Muscle of leg (tissue), 11 donors: ENCODE results near the gene DOCK1. TPM values are rescaled to one million over a fixed set of nuclear protein-coding genes. Genes with fewer than 3 reads are reported as not detected.

ENCODE experiments used
- DNase-seq: peaks from one replicate; pipeline ENCODE4 v3.0.0; 2013
- H3K27ac ChIP-seq: one replicate; pipeline ENCODE4 v1.5.1; 2013; ENCODE audit warnings: mild to moderate bottlenecking, low read length, control low read depth
- H3K27me3 ChIP-seq: one replicate; pipeline ENCODE4 v1.6.1; 2013; ENCODE audit warnings: low read length; ENCODE audit not compliant: control insufficient read depth, insufficient read depth
- H3K36me3 ChIP-seq: one replicate; pipeline ENCODE4 v1.6.1; 2013; ENCODE audit warnings: low read length; ENCODE audit not compliant: control insufficient read depth, insufficient read depth
- H3K4me1 ChIP-seq: one replicate; pipeline ENCODE4 v1.6.1; 2013; ENCODE audit warnings: low read length; ENCODE audit not compliant: control insufficient read depth, insufficient read depth
- H3K4me3 ChIP-seq: one replicate; pipeline ENCODE4 v1.5.1; 2013; ENCODE audit warnings: low read length, control low read depth
- H3K9me3 ChIP-seq: replicated peaks from 2 replicates; pipeline ENCODE4 v1.6.1; 2013; ENCODE audit warnings: low read depth, low read length; ENCODE audit not compliant: control insufficient read depth
- WGBS: methylation state at CpG from one replicate; pipeline ENCODE4 v1.1.5; 2013; ENCODE audit warnings: missing lambda C conversion rate; ENCODE audit not compliant: insufficient coverage; 5-methylcytosine and 5-hydroxymethylcytosine counted together
- polyA plus RNA-seq, 8 donors: library from polyadenylated mRNA; unstranded; fragments of 120-200 nt; gene quantifications; one replicate each; pipeline versions ENCODE4 v1.2.1 to v1.2.3, GENCODE V29; 2013; ENCODE audit warnings: inconsistent platforms in 1 of 8, low replicate concordance in 1 of 8; ENCODE audit not compliant: insufficient read length in 8 of 8, insufficient read depth in 1 of 8
- total RNA-seq: library from RNA; stranded (reverse); fragments of 120-200 nt; gene quantifications from one replicate; pipeline ENCODE4 v1.2.4, GENCODE V29; 2013

The DOCK1 gene
- total and polyA plus RNA-seq, 9 donors = 27.3 to 52.9 (median 37.1) TPM

DNA sequence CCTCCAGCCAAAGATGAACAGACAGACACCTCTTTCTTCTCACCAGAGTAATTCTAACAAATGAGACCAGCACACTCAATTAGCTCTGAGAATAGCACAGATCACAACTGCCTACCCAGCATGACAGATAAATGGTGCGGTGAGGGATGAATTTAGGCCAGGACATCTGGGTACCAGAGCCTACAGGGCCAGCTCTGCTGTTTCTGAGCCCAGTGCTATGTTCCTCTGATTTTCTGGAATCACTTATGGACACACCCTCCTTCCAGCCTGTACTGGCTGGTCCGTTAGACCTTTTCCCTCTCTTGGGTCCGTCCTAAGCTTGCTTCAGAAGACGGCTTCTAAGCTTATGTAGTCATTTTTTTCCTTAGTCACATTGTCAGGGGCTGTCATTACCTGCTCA, 217.6 kb downstream of the DOCK1 start:
- 63% methylated on average over 4 of the region's 4 CpGs for WGBS

DNA sequence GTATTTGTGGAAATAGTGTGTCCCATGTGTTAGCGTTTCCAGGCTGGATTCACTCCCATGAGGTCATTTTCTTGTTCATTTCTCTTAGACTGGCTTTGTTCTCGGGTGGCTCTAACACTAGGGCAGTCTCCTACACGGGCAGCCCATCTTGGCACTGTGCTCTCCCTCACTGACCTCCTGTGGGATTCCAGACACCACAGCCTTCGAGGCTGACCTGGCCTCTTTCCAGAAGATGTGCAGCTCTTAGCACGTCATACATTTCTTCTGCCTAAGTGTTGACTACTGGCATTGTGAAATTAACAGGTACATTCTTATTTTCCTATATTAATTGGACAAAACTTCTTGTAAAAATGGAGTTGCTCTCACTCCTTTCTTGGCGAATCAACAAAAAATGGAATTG, 218.4 kb downstream of the DOCK1 start:
- no peak for DNase-seq
- WGBS = 67% methylated on average over 2 of the region's 6 CpGs
- Histone ChIP-seq H3K4me3 (no peak overlapping the region), H3K9me3 (no peaks in the 10 kb centered on the region), H3K36me3 (peaks cover 15% of the 10 kb centered on the region), H3K27me3 (no peaks in the 10 kb centered on the region), H3K27ac (no peak overlapping the region), H3K4me1 (no peaks in the 10 kb centered on the region)

More for the DNA sequence above, 217.6 kb downstream of the DOCK1 start:
- DNase-seq = no peak
- Histone ChIP-seq H3K4me3 (no peak overlapping the region), H3K36me3 (peaks cover 15% of the 10 kb centered on the region), H3K4me1 (no peaks in the 10 kb centered on the region), H3K9me3 (no peaks in the 10 kb centered on the region), H3K27me3 (no peaks in the 10 kb centered on the region), H3K27ac (no peak overlapping the region)

DNA sequence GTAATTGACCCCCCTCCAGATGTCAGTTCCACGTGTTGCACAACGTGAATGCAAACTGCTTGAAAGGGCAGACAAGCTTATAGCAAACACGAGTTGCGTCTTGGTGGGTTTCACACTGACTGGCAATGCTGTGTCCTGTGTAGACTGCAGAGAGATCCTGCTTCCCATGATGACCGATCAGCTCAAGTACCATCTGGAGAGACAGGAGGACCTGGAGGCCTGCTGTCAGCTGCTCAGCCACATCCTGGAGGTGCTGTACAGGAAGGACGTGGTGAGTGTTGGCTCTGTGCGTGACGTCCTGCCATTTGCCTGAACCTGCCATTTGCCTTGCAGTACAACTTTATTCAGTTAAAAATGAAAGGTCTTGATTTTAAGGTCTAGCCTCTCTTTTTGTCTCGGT, 220.1 kb downstream of the DOCK1 start:
- H3K36me3 ChIP-seq = peaks cover 27% of the 10 kb centered on the region
- WGBS = 76% methylated on average over 4 of the region's 9 CpGs
- no peaks in the 10 kb centered on the region for H3K4me1 ChIP-seq
- no peak overlapping the region for H3K4me3 ChIP-seq
- no peaks in the 10 kb centered on the region for H3K9me3 ChIP-seq
- no peaks in the 10 kb centered on the region for H3K27me3 ChIP-seq
- no peak for DNase-seq
- no peak overlapping the region for H3K27ac ChIP-seq

DNA sequence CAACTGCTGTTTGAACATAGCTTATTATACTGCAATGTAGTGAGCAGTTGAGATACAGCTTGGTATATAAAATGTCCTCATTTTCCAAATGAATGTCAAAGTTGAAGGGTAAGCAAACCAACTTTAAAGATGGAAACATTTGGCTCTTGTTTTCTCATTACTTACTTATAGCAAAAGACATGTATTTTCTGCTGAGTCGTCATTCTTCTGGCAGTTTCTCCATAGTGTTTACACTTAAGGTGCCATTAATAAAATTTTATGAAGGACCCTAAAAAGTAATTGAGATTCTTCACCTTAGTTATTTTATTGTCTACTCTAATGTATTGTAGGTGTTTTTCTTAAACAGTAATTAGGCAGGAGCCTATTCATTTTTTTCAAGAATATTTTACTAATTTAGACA, 222.6 kb downstream of the DOCK1 start:
- DNase-seq = no peak
- H3K9me3 ChIP-seq = no peaks in the 10 kb centered on the region
- no peak overlapping the region for H3K27ac ChIP-seq
- no CpG with 5 or more reads among the region's 1 CpG for WGBS
- no peak overlapping the region for H3K4me3 ChIP-seq
- no peaks in the 10 kb centered on the region for H3K4me1 ChIP-seq
- peaks cover 34% of the 10 kb centered on the region for H3K36me3 ChIP-seq
- H3K27me3 ChIP-seq = no peaks in the 10 kb centered on the region

DNA sequence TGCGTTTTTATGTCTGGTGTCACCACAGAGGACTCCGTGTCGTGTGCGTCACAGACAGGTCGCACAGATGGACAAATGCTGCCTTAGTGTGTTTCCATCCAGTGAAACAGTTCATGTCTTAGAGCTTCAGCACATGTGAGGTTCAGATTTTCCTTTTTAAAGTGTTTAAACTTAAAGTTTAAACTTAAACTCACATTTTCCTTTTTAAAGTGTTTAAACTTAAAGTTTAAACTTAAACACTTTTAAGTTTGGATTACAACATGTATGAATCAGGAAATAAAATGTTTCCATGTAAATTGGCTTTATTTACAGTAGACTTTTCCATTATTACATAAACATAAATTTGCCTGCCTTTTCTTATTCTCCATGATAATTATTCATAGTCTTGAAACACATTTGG, 223.9 kb downstream of the DOCK1 start:
- no peaks in the 10 kb centered on the region for H3K9me3 ChIP-seq
- H3K4me3 ChIP-seq = no peak overlapping the region
- DNase-seq = no peak
- no peak overlapping the region for H3K27ac ChIP-seq
- no peaks in the 10 kb centered on the region for H3K27me3 ChIP-seq
- WGBS = no CpG with 5 or more reads among the region's 5 CpGs
- peaks cover 34% of the 10 kb centered on the region for H3K36me3 ChIP-seq
- no peaks in the 10 kb centered on the region for H3K4me1 ChIP-seq

DNA sequence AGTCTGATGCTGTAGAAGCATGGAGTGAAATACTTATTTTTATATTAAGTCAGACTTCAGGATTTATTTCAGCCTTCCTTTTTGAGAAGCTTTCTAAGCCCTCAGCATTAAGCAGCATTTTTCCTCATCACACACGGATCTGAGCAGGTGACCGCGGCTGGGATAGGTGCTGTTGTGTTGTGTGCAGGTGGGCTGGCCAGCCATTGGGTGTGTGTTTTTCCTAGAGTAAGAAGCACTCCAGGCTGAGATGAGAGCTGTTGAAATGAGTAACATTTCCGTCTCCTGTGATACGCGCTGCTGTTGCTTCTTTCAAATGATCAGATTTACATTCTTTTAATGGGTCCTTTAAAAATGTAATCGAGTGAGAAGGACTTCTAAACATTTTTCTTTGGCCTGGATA, 227.2 kb downstream of the DOCK1 start:
- Histone ChIP-seq H3K27ac (no peak overlapping the region), H3K9me3 (no peaks in the 10 kb centered on the region), H3K27me3 (no peaks in the 10 kb centered on the region), H3K4me1 (no peaks in the 10 kb centered on the region), H3K36me3 (peaks cover 23% of the 10 kb centered on the region), H3K4me3 (no peak overlapping the region)
- DNase-seq = no peak
- 90% methylated on average over 2 of the region's 7 CpGs for WGBS

DNA sequence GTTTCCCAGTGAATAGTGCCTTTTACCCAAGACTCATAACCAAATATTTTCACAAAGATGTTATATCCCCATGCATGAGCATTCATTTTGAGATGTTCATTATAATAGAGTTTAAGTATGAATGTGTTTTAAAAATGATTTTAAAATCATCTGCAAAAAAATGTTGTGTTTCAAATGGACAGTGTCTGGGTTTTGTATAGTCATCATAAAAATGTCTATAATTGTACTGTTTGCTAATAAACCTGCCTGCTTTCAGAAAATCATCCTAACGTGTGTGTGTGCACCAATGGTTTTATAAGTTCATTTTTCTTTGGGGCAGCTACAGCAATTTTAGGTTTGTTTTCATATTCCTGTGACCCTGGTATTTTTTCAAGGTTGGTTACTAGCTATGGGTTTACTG, 228.0 kb downstream of the DOCK1 start:
- no peaks in the 10 kb centered on the region for H3K9me3 ChIP-seq
- no peaks in the 10 kb centered on the region for H3K4me1 ChIP-seq
- peaks cover 20% of the 10 kb centered on the region for H3K36me3 ChIP-seq
- no peak overlapping the region for H3K27ac ChIP-seq
- no peak for DNase-seq
- no peaks in the 10 kb centered on the region for H3K27me3 ChIP-seq
- no peak overlapping the region for H3K4me3 ChIP-seq
- WGBS = no CpG with 5 or more reads among the region's 1 CpG

DNA sequence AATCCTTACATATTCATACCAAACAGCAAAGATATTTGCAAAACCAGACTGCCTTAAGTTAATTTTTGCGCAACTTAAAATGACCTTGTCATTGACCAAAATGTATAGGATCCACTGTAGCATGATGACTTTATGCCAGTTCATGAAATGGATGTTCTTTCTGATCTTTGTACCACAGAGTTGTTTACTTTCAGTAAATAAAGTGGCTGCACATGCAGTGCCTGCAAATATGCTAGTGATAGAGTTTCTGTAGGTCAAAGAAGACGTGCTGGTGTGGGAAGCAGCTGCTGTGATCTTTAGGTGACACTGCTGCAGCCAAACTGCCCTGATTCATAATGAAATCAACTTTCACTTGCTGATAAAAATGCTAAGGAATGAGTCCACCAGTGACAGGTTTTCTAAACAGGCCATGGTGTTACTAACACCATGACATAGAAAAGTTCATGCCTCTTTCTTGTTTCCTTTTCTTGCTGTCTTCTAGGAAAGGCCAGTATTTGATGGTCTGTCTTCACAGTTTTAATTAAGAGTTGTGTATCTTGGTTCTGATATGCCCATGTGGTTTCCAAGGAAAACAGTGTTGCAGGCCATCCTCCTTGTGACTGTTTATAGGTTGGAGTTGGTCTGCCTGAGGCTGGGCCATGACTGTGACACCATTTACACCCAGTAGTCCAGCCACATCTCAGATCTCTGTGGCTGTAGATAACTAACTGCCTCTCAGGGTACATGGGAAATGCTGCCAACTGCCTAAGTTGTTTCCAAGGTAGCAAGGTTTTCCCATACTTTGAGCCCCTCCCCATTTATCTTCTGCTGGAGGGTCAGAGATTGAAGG, 228.7 kb downstream of the DOCK1 start:
- H3K27ac ChIP-seq = no peak overlapping the region
- H3K27me3 ChIP-seq = no peaks in the 10 kb centered on the region
- 80% methylated on average over 1 of the region's 2 CpGs for WGBS
- no peaks in the 10 kb centered on the region for H3K4me1 ChIP-seq
- H3K4me3 ChIP-seq = no peak overlapping the region
- no peak for DNase-seq
- H3K36me3 ChIP-seq = peaks cover 22% of the 10 kb centered on the region
- H3K9me3 ChIP-seq = no peaks in the 10 kb centered on the region

DNA sequence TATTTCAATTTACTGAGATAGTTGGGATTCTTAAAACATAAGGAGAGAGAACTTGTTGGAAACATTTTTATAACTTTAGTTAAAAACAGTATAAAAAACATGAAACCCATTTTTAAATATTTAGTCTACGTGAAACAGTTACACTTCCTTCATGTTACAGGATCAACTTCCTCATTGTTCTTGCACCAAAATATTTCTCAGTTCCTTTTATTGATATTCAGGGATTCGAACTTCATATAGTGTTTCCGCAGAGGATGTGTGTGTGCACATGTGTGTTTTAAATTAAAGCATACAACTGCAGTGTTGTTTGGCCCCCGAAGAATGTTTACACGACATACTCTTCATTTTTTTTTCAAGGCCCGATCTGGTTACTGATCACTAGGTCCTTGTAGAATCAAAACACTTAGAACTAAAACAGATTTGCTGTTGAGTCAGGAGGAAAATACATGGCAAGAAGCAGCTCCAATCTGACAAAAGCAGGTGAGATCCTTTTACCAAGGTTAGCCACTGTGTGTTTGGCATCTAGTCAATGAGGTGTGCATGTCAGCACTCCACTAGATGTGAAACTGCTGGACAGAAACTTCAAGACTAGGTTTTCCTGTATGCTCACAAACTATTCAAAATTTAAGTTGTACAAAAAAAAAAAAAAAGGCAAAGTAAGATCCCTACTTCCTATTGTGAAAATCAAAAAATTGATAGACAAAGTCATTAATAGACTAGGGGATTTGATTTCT, 230.8 kb downstream of the DOCK1 start:
- WGBS = no CpG with 5 or more reads among the region's 6 CpGs

DNA sequence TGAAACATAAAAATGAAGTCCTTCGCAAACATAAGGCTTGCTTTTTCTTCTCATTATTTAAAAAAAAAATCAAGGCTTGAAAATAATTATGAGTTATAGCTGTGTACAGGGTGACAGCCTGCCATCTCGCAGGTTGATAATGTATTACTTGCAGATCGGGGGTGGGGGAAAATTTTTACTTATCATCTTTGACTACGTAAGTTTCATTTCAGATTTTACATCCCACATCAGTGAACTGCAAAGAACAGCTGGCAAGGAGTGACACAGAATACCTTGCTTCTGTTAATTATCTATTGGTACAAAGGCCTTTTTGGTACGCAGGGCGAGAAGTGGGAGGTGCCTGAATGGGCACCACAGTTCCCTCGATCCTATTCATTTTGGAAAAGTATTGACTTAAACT, 232.2 kb downstream of the DOCK1 start:
- Histone ChIP-seq H3K4me3 (no peak overlapping the region), H3K9me3 (no peaks in the 10 kb centered on the region), H3K36me3 (peaks cover 11% of the 10 kb centered on the region), H3K27me3 (no peaks in the 10 kb centered on the region), H3K4me1 (no peaks in the 10 kb centered on the region), H3K27ac (no peak overlapping the region)
- no peak for DNase-seq
- WGBS = 89% methylated on average over 3 of the region's 7 CpGs

More for the DNA sequence above, 230.8 kb downstream of the DOCK1 start:
- Histone ChIP-seq H3K27ac (no peak overlapping the region), H3K9me3 (no peaks in the 10 kb centered on the region), H3K4me3 (no peak overlapping the region), H3K36me3 (peaks cover 11% of the 10 kb centered on the region), H3K4me1 (no peaks in the 10 kb centered on the region), H3K27me3 (no peaks in the 10 kb centered on the region)
- no peak for DNase-seq
